Measurements from ENCODE around the gene OR10G3.
"Not testable (repeated sequence)": the region's sequence is repeated elsewhere in the genome, so short reads cannot be mapped to it uniquely, and the experiment has no call there.

Gene OR10G3

GRCh38 chr14:21556378-21557083, 23.3 kb downstream of the OR10G3 start:
- TF ChIP-seq GABPA (IDR thresholded peaks at IDR 0.05; ENCODE audit: low read depth), result no peak
- TF ChIP-seq REST (IDR thresholded peaks at IDR 0.05; ENCODE audit: insufficient replicate concordance, low read depth), result no peak
- no peak for TF ChIP-seq CTCF (IDR thresholded peaks at IDR 0.05; ENCODE audit: insufficient read depth, low read length)
- TF ChIP-seq POLR2AphosphoS5 (IDR thresholded peaks at IDR 0.05; ENCODE audit: low read depth), result no peak
- H3K27ac ChIP-seq (replicated peaks), result no peak overlapping the region
- DNase-seq (ENCODE audit: low read depth in 1 of 2, low spot score in 1 of 2), result no peak
- no peaks in the 10 kb centered on the region for H3K27me3 ChIP-seq (ENCODE audit: insufficient read depth, poor library complexity, severe bottlenecking)
- no peak overlapping the region for H3K4me3 ChIP-seq (replicated peaks; ENCODE audit: insufficient read depth, low read length)

- no peak overlapping the region for H3K4me3 ChIP-seq (replicated peaks; ENCODE audit: insufficient read depth, low read length)
- no peak overlapping the region for H3K27ac ChIP-seq (replicated peaks)
- H3K27me3 ChIP-seq (ENCODE audit: insufficient read depth, poor library complexity, severe bottlenecking), result no peaks in the 10 kb centered on the region
- DNase-seq (ENCODE audit: low read depth in 1 of 2, low spot score in 1 of 2), result no peak
- no peak for TF ChIP-seq CTCF (IDR thresholded peaks at IDR 0.05; ENCODE audit: insufficient read depth, low read length)
- no peak for TF ChIP-seq SPI1 (IDR thresholded peaks at IDR 0.05; ENCODE audit: borderline replicate concordance, low read depth)
- no peak for TF ChIP-seq GABPA (IDR thresholded peaks at IDR 0.05; ENCODE audit: low read depth)
- no peak for TF ChIP-seq POLR2AphosphoS5 (IDR thresholded peaks at IDR 0.05; ENCODE audit: low read depth)
- TF ChIP-seq REST (IDR thresholded peaks at IDR 0.05; ENCODE audit: insufficient replicate concordance, low read depth), result no peak
Measured at GRCh38 chr14:21553266-21553665, 26.6 kb downstream of the OR10G3 start.

GRCh38 chr14:21544588-21544987, 35.3 kb downstream of the OR10G3 start:
- not testable (repeated sequence) for H3K27ac ChIP-seq (replicated peaks); H3K27me3 ChIP-seq (ENCODE audit: insufficient read depth, poor library complexity, severe bottlenecking); DNase-seq (ENCODE audit: low read depth in 1 of 2, low spot score in 1 of 2); H3K4me3 ChIP-seq (replicated peaks; ENCODE audit: insufficient read depth, low read length)

GRCh38 chr14:21543963-21544362, 35.9 kb downstream of the OR10G3 start:
- Histone ChIP-seq H3K4me3 (replicated peaks; ENCODE audit: insufficient read depth, low read length) (no peak overlapping the region), H3K27ac (replicated peaks) (no peak overlapping the region), H3K27me3 (ENCODE audit: insufficient read depth, poor library complexity, severe bottlenecking) (peaks cover 4% of the 10 kb centered on the region)
- no peak for DNase-seq (ENCODE audit: low read depth in 1 of 2, low spot score in 1 of 2)
- no peak for TF ChIP-seq REST (IDR thresholded peaks at IDR 0.05; ENCODE audit: insufficient replicate concordance, low read depth)
